ENCODE data around the gene REEP1. TPM values are rescaled to one million over a fixed set of nuclear protein-coding genes. Genes with fewer than 3 reads are reported as not detected.

The REEP1 gene
- total RNA-seq, 5 donors from 2014 or later (not counting 1 experiment from before 2014, with no cell fraction given) = 0.12 to 1.0 (median 0.18) TPM; not detected in 1

- H3K27ac ChIP-seq (ENCODE audit: low read length) = no peak overlapping the region
- no peak overlapping the region for H3K4me3 ChIP-seq (ENCODE audit: control insufficient read depth in 1 of 2, extremely low read depth in 1 of 2, low read length in 1 of 2)
- 100% methylated on average over 1 of the region's 2 CpGs for WGBS (ENCODE audit: insufficient coverage)
- peaks cover 0 to 6% (median 4%) of the 10 kb centered on the region in 3 donors for H3K9me3 Mint-ChIP-seq
- POLR2A ChIA-PET = no interaction called here
- peaks cover 0 to 4% of the 10 kb centered on the region in 2 experiments for H3K27me3 ChIP-seq (replicated peaks in 1 of 2; ENCODE audit: control insufficient read depth in 2 of 2, extremely low read depth in 1 of 2, insufficient read depth in 2 of 2, low read length in 1 of 2)
- H3K27ac Mint-ChIP-seq = no peak overlapping the region
- ATAC-seq (replicated peaks in 1 of 4) (no peak), DNase-seq (no peak)
- peaks cover 3% of the 10 kb centered on the region for H3K36me3 Mint-ChIP-seq
- H3K4me3 Mint-ChIP-seq = no peak overlapping the region
- peaks cover 12 to 16% of the 10 kb centered on the region in 2 donors for H3K27me3 Mint-ChIP-seq
- no peaks in the 10 kb centered on the region for H3K4me1 Mint-ChIP-seq
- CTCF ChIA-PET = no interaction called here
- H3K9me3 ChIP-seq = no peaks in the 10 kb centered on the region
- no peaks in the 10 kb centered on the region for H3K4me1 ChIP-seq (ENCODE audit: control insufficient read depth in 1 of 2, extremely low read depth in 1 of 2, insufficient read depth in 2 of 2, low read length in 2 of 2)
- H3K36me3 ChIP-seq (ENCODE audit: control insufficient read depth in 2 of 2, extremely low read depth in 1 of 2, insufficient read depth in 1 of 2, low read length in 1 of 2) = no peaks in the 10 kb centered on the region
These were observed 76.4 kb downstream of the REEP1 start for GRCh38 chr2:86260978-86261377.

GRCh38 chr2:86258106-86258505 lies 79.3 kb downstream of the REEP1 start:
- Mint-ChIP-seq H3K36me3 (no peaks in the 10 kb centered on the region), H3K27ac (no peak overlapping the region), H3K9me3 (no peaks in the 10 kb centered on the region), H3K4me3 (no peak overlapping the region), H3K27me3 (peaks cover 0 to 12% of the 10 kb centered on the region in 2 donors), H3K4me1 (no peaks in the 10 kb centered on the region)
- Histone ChIP-seq H3K36me3 (ENCODE audit: control insufficient read depth in 2 of 2, extremely low read depth in 1 of 2, insufficient read depth in 1 of 2, low read length in 1 of 2) (no peaks in the 10 kb centered on the region), H3K27me3 (replicated peaks in 1 of 2; ENCODE audit: control insufficient read depth in 2 of 2, extremely low read depth in 1 of 2, insufficient read depth in 2 of 2, low read length in 1 of 2) (peaks cover 0 to 2% of the 10 kb centered on the region in 2 experiments), H3K4me3 (ENCODE audit: control insufficient read depth in 1 of 2, extremely low read depth in 1 of 2, low read length in 1 of 2) (no peak overlapping the region), H3K9me3 (no peaks in the 10 kb centered on the region), H3K27ac (ENCODE audit: low read length) (no peak overlapping the region), H3K4me1 (ENCODE audit: control insufficient read depth in 1 of 2, extremely low read depth in 1 of 2, insufficient read depth in 2 of 2, low read length in 2 of 2) (peaks cover 0 to 2% of the 10 kb centered on the region in 2 experiments)
- ChIA-PET CTCF (no interaction called here), POLR2A (no interaction called here)
- DNase-seq (no peak), ATAC-seq (replicated peaks in 1 of 4) (no peak)
- WGBS (ENCODE audit: insufficient coverage) = no CpG with 5 or more reads among the region's 2 CpGs

GRCh38 chr2:86256982-86257381 lies 80.4 kb downstream of the REEP1 start:
- Mint-ChIP-seq H3K4me3 (no peak overlapping the region), H3K27ac (no peak overlapping the region), H3K9me3 (no peaks in the 10 kb centered on the region), H3K4me1 (peaks cover 0 to 1% (median 0%) of the 10 kb centered on the region in 3 donors), H3K27me3 (peaks cover 0 to 12% of the 10 kb centered on the region in 2 donors), H3K36me3 (no peaks in the 10 kb centered on the region)
- Histone ChIP-seq H3K27ac (ENCODE audit: low read length) (no peak overlapping the region), H3K27me3 (replicated peaks in 1 of 2; ENCODE audit: control insufficient read depth in 2 of 2, extremely low read depth in 1 of 2, insufficient read depth in 2 of 2, low read length in 1 of 2) (peaks cover 0 to 5% of the 10 kb centered on the region in 2 experiments), H3K4me1 (ENCODE audit: control insufficient read depth in 1 of 2, extremely low read depth in 1 of 2, insufficient read depth in 2 of 2, low read length in 2 of 2) (peaks cover 0 to 2% of the 10 kb centered on the region in 2 experiments), H3K9me3 (no peaks in the 10 kb centered on the region), H3K36me3 (ENCODE audit: control insufficient read depth in 2 of 2, extremely low read depth in 1 of 2, insufficient read depth in 1 of 2, low read length in 1 of 2) (no peaks in the 10 kb centered on the region), H3K4me3 (ENCODE audit: control insufficient read depth in 1 of 2, extremely low read depth in 1 of 2, low read length in 1 of 2) (no peak overlapping the region)
- DNase-seq (no peak), ATAC-seq (replicated peaks in 1 of 4) (no peak)
- ChIA-PET POLR2A (no interaction called here), CTCF (no interaction called here)
- no CpG with 5 or more reads among the region's 3 CpGs for WGBS (ENCODE audit: insufficient coverage)

GRCh38 chr2:86256300-86256699 lies 81.1 kb downstream of the REEP1 start:
- ChIA-PET POLR2A (no interaction called here), CTCF (no interaction called here)
- H3K4me3 ChIP-seq (ENCODE audit: control insufficient read depth in 1 of 2, extremely low read depth in 1 of 2, low read length in 1 of 2) = no peak overlapping the region
- H3K4me1 Mint-ChIP-seq = peaks cover 0 to 2% (median 0%) of the 10 kb centered on the region in 3 donors
- no peak overlapping the region for H3K4me3 Mint-ChIP-seq
- peaks cover 0 to 2% of the 10 kb centered on the region in 2 experiments for H3K4me1 ChIP-seq (ENCODE audit: control insufficient read depth in 1 of 2, extremely low read depth in 1 of 2, insufficient read depth in 2 of 2, low read length in 2 of 2)
- peaks cover 0 to 12% of the 10 kb centered on the region in 2 donors for H3K27me3 Mint-ChIP-seq
- H3K27ac Mint-ChIP-seq = no peak overlapping the region
- 63% methylated on average over 1 of the region's 4 CpGs for WGBS (ENCODE audit: insufficient coverage)
- ATAC-seq (replicated peaks in 1 of 4) = no peak
- no peak overlapping the region for H3K27ac ChIP-seq (ENCODE audit: low read length)
- H3K27me3 ChIP-seq (replicated peaks in 1 of 2; ENCODE audit: control insufficient read depth in 2 of 2, extremely low read depth in 1 of 2, insufficient read depth in 2 of 2, low read length in 1 of 2) = peaks cover 0 to 8% of the 10 kb centered on the region in 2 experiments
- H3K36me3 Mint-ChIP-seq = no peaks in the 10 kb centered on the region
- no peaks in the 10 kb centered on the region for H3K9me3 ChIP-seq
- DNase-seq = no peak
- no peaks in the 10 kb centered on the region for H3K9me3 Mint-ChIP-seq
- no peaks in the 10 kb centered on the region for H3K36me3 ChIP-seq (ENCODE audit: control insufficient read depth in 2 of 2, extremely low read depth in 1 of 2, insufficient read depth in 1 of 2, low read length in 1 of 2)

GRCh38 chr2:86254576-86255538 lies 82.6 kb downstream of the REEP1 start:
- ChIA-PET CTCF (no interaction called here), POLR2A (no interaction called here)
- H3K4me1 ChIP-seq (ENCODE audit: control insufficient read depth in 1 of 2, extremely low read depth in 1 of 2, insufficient read depth in 2 of 2, low read length in 2 of 2) = peaks cover 0 to 2% of the 10 kb centered on the region in 2 experiments
- Mint-ChIP-seq H3K4me1 (peaks cover 0 to 2% (median 0%) of the 10 kb centered on the region in 3 donors), H3K4me3 (no peak overlapping the region), H3K36me3 (no peaks in the 10 kb centered on the region), H3K27ac (no peak overlapping the region), H3K9me3 (no peaks in the 10 kb centered on the region), H3K27me3 (peaks cover 0 to 12% of the 10 kb centered on the region in 2 donors)
- no peak for DNase-seq
- H3K36me3 ChIP-seq (ENCODE audit: control insufficient read depth in 2 of 2, extremely low read depth in 1 of 2, insufficient read depth in 1 of 2, low read length in 1 of 2) = no peaks in the 10 kb centered on the region
- H3K9me3 ChIP-seq = no peaks in the 10 kb centered on the region
- no peak for ATAC-seq (replicated peaks in 1 of 4)
- no peak overlapping the region for H3K4me3 ChIP-seq (ENCODE audit: control insufficient read depth in 1 of 2, extremely low read depth in 1 of 2, low read length in 1 of 2)
- 68% methylated on average over 6 of the region's 8 CpGs for WGBS (ENCODE audit: insufficient coverage)
- H3K27ac ChIP-seq (ENCODE audit: low read length) = no peak overlapping the region
- H3K27me3 ChIP-seq (replicated peaks in 1 of 2; ENCODE audit: control insufficient read depth in 2 of 2, extremely low read depth in 1 of 2, insufficient read depth in 2 of 2, low read length in 1 of 2) = peaks cover 0 to 8% of the 10 kb centered on the region in 2 experiments

DNA sequence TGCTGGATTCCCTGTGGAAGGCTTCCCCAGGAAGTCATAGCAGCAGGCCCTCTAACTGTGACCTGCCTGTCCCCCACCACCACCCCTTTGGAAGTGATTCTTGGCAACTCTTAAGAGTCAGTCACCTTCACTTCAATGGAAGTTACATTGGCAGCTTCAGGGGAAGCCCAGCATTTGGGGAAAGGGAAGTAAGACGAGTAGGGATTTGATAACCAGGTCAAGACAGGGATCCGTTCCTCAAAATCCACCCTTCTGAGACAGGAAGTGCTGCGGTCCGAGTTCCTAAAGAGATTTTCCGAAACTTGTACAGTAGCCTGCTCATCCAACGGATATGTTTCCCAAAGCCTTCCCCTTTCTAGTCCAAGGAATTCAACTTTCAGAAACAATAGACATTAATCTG lies 84.0 kb downstream of the REEP1 start:
- Mint-ChIP-seq H3K27me3 (peaks cover 0 to 12% of the 10 kb centered on the region in 2 donors), H3K4me3 (no peak overlapping the region), H3K27ac (no peak overlapping the region), H3K36me3 (no peaks in the 10 kb centered on the region), H3K9me3 (no peaks in the 10 kb centered on the region), H3K4me1 (peaks cover 0 to 2% (median 0%) of the 10 kb centered on the region in 3 donors)
- CTCF ChIA-PET = no interaction called here
- POLR2A ChIA-PET = no interaction called here
- DNase-seq (no peak), ATAC-seq (replicated peaks in 1 of 4) (no peak)
- H3K27me3 ChIP-seq (replicated peaks in 1 of 2; ENCODE audit: control insufficient read depth in 2 of 2, extremely low read depth in 1 of 2, insufficient read depth in 2 of 2, low read length in 1 of 2) = peaks cover 0 to 8% of the 10 kb centered on the region in 2 experiments
- H3K4me1 ChIP-seq (ENCODE audit: control insufficient read depth in 1 of 2, extremely low read depth in 1 of 2, insufficient read depth in 2 of 2, low read length in 2 of 2) = peaks cover 0 to 2% of the 10 kb centered on the region in 2 experiments
- no peak overlapping the region for H3K4me3 ChIP-seq (ENCODE audit: control insufficient read depth in 1 of 2, extremely low read depth in 1 of 2, low read length in 1 of 2)
- H3K36me3 ChIP-seq (ENCODE audit: control insufficient read depth in 2 of 2, extremely low read depth in 1 of 2, insufficient read depth in 1 of 2, low read length in 1 of 2) = no peaks in the 10 kb centered on the region
- no peaks in the 10 kb centered on the region for H3K9me3 ChIP-seq
- WGBS (ENCODE audit: insufficient coverage) = 91% methylated on average over 4 of the region's 6 CpGs
- no peak overlapping the region for H3K27ac ChIP-seq (ENCODE audit: low read length)

Measured in T-cell (primary cell).